ENCODE measurements around the gene NLRP6.

DNA sequence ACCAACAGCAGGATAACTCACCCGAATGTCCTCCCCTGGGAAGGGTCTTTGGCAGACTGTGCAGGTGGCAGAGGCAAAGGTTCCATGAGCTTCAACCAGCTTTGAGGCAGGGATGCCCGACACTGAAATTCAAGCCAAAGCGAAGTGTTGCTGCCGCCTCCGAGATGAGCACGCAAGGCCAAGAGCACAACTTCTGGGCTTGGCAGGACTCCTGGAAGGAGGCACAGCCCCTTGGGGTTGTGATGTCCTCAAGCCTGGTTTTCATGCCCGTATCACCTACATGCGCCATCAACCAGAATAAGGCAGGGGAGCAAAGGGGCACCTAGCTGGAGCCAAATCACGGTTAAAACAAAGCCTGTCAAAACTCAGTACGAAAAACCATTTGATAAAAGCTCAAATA is 47.8 kb upstream of the NLRP6 start:
- TF ChIP-seq SP1 (IDR thresholded peaks at IDR 0.05) (no peak), FOXK2 (IDR thresholded peaks at IDR 0.05) (no peak), SUZ12 (IDR thresholded peaks at IDR 0.05) (no peak), FOXA1 (IDR thresholded peaks at IDR 0.05) (no peak), FOXM1 (IDR thresholded peaks at IDR 0.05; ENCODE audit: borderline replicate concordance) (no peak), TARDBP (IDR thresholded peaks at IDR 0.05) (no peak), ARNT (IDR thresholded peaks at IDR 0.05) (no peak), HDGF (IDR thresholded peaks at IDR 0.05; ENCODE audit: borderline replicate concordance) (no peak)

All from HEK293T (cell line).